Upper lobe of left lung (tissue), 6 donors: ENCODE measurements around the gene ITIH6. TPM values are rescaled to one million over a fixed set of nuclear protein-coding genes. Genes with fewer than 3 reads are reported as not detected.
A peak's percentile ranks its signal among the peaks of the same experiment; 100 is the strongest.
"Not testable (repeated sequence)": the region's sequence is repeated elsewhere in the genome, so short reads cannot be mapped to it uniquely, and the experiment has no call there.

Source experiments
- ATAC-seq, 2 donors: fragments of 200-7000 bp; cut with Tn5 transposase; one replicate each; pipeline ENCODE4 v1.9.1; 2022; ENCODE audit warnings: mild to moderate bottlenecking in 2 of 2, moderate library complexity in 2 of 2; ENCODE audit not compliant: low FRiP score in 2 of 2
- DNase-seq, 2 donors: peaks; one replicate each; pipeline ENCODE4 v3.0.0-alpha.2; 2019 to 2020
- H3K27ac ChIP-seq, 4 donors: fragments of 200-600 bp; sonication (generic); one replicate each; pipeline ENCODE4 v1.5.1; 2016 to 2019
- H3K27me3 ChIP-seq, 4 donors: fragments of 200-600 bp; sonication (generic); one replicate each; pipeline ENCODE4 v1.5.1; 2017 to 2019
- H3K36me3 ChIP-seq, 4 donors: fragments of 200-600 bp; sonication (generic); one replicate each; pipeline ENCODE4 v1.5.1; 2016 to 2019
- H3K4me1 ChIP-seq, 4 donors: fragments of 200-600 bp; sonication (generic); one replicate each; pipeline ENCODE4 v1.5.1; 2018 to 2019
- H3K4me3 ChIP-seq, 4 donors: fragments of 200-600 bp; sonication (generic); one replicate each; pipeline ENCODE4 v1.5.1; 2017 to 2019; ENCODE audit warnings: mild to moderate bottlenecking in 2 of 4, moderate library complexity in 1 of 4
- H3K9me3 ChIP-seq, 4 donors: fragments of 200-600 bp; sonication (generic); one replicate each; pipeline ENCODE4 v1.5.1; 2018 to 2019
- CTCF ChIP-seq, 6 experiments: fragments of 450-650 bp in 4 of 6; fragments of 200-600 bp in 2 of 6; sonication (generic) in 2 of 6; IDR thresholded peaks; one replicate each; pipeline ENCODE4 v1.5.1; 2016 to 2019; ENCODE audit warnings: antibody characterized with exemption in 6 of 6
- EP300 ChIP-seq, 4 donors: sonication (generic); formaldehyde crosslinking; IDR thresholded peaks; one replicate each; pipeline ENCODE4 v1.5.1; 2017; ENCODE audit warnings: antibody characterized with exemption in 4 of 4, control low read depth in 2 of 4
- POLR2A ChIP-seq, 4 donors: fragments of 450-650 bp; IDR thresholded peaks; one replicate each; pipeline ENCODE4 v1.5.1; 2016 to 2017; ENCODE audit warnings: antibody characterized with exemption in 4 of 4, mild to moderate bottlenecking in 2 of 4
- POLR2AphosphoS5 ChIP-seq, 2 donors: sonication (generic); formaldehyde crosslinking; IDR thresholded peaks; one replicate each; pipeline ENCODE4 v1.5.1; 2017; ENCODE audit warnings: antibody characterized with exemption in 2 of 2
- WGBS, 2 donors: methylation state at CpG; one replicate each; pipeline ENCODE4 v1.1.5; 2017 to 2018; 5-methylcytosine and 5-hydroxymethylcytosine counted together
- total RNA-seq, 6 donors: library from RNA; depleted of rRNA in 4 of 6; stranded (reverse); fragments of >200 nt in 4 of 6; gene quantifications; one replicate each; pipeline versions ENCODE4 v1.1.0 to v1.2.1, GENCODE V29; 2016 to 2021
- donor health status: DM: no; HTN: no; CAD: no; lungs with moderate emphysema.
- donor health status: DM: no; HTN: yes; CAD: no; lungs with severe emphysema.

The ITIH6 gene
- total RNA-seq, 6 donors from 2014 or later, result not detected

- Histone ChIP-seq H3K9me3 (no peaks in the 10 kb centered on the region), H3K4me3 (no peak overlapping the region), H3K27ac (no peak overlapping the region), H3K36me3 (no peaks in the 10 kb centered on the region), H3K27me3 (no peaks in the 10 kb centered on the region), H3K4me1 (no peaks in the 10 kb centered on the region)
- no peak for DNase-seq
- TF ChIP-seq POLR2AphosphoS5 (IDR thresholded peaks at IDR 0.05), result no peak
- TF ChIP-seq CTCF (IDR thresholded peaks at IDR 0.05), result no peak
- TF ChIP-seq EP300 (IDR thresholded peaks at IDR 0.05), result no peak
- 75 to 100% methylated on average over 1 to 2 of the region's 2 CpGs for whole genome bisulfite sequencing, 2 donors
- ATAC-seq, result no peak
Observed at GRCh38 chrX:54745676-54746075, 52.4 kb downstream of the ITIH6 start.

GRCh38 chrX:54738567-54738966, 59.5 kb downstream of the ITIH6 start:
- H3K27me3 ChIP-seq, H3K27ac ChIP-seq, H3K9me3 ChIP-seq, ATAC-seq, DNase-seq, H3K4me3 ChIP-seq, H3K36me3 ChIP-seq, H3K4me1 ChIP-seq: not testable (repeated sequence)
- WGBS, 2 donors, result 68 to 86% methylated on average over 3 to 6 of the region's 6 CpGs

GRCh38 chrX:54736298-54736942, 61.6 kb downstream of the ITIH6 start:
- H3K27me3 ChIP-seq, H3K4me1 ChIP-seq, H3K9me3 ChIP-seq, H3K4me3 ChIP-seq, H3K27ac ChIP-seq, ATAC-seq, H3K36me3 ChIP-seq: not testable (repeated sequence)
- DNase-seq, result peak in 1 of 2 donors; percentile 42
- WGBS, 2 donors, result 80 to 100% methylated on average over 5 to 27 of the region's 36 CpGs

- ATAC-seq, result no peak
- TF ChIP-seq POLR2AphosphoS5 (IDR thresholded peaks at IDR 0.05) (no peak), EP300 (IDR thresholded peaks at IDR 0.05) (no peak), POLR2A (IDR thresholded peaks at IDR 0.05) (no peak), CTCF (IDR thresholded peaks at IDR 0.05) (no peak)
- Histone ChIP-seq H3K27me3 (no peaks in the 10 kb centered on the region), H3K4me1 (no peaks in the 10 kb centered on the region), H3K4me3 (no peak overlapping the region), H3K27ac (no peak overlapping the region), H3K9me3 (no peaks in the 10 kb centered on the region), H3K36me3 (no peaks in the 10 kb centered on the region)
- WGBS, 2 donors, result 79 to 87% methylated on average over 4 of the region's 4 CpGs
- DNase-seq, result no peak
Observed at GRCh38 chrX:54721424-54721823, 76.6 kb downstream of the ITIH6 start.

GRCh38 chrX:54715621-54716020, 82.4 kb downstream of the ITIH6 start:
- Histone ChIP-seq H3K27me3 (no peaks in the 10 kb centered on the region), H3K36me3 (no peaks in the 10 kb centered on the region), H3K9me3 (no peaks in the 10 kb centered on the region), H3K4me3 (no peak overlapping the region), H3K4me1 (no peaks in the 10 kb centered on the region), H3K27ac (no peak overlapping the region)
- WGBS, 2 donors, result 79 to 90% methylated on average over 1 of the region's 1 CpG
- ATAC-seq (peak in 1 of 2 donors; percentile 26), DNase-seq (no peak)
- TF ChIP-seq EP300 (IDR thresholded peaks at IDR 0.05) (no peak), CTCF (IDR thresholded peaks at IDR 0.05) (no peak), POLR2A (IDR thresholded peaks at IDR 0.05) (no peak), POLR2AphosphoS5 (IDR thresholded peaks at IDR 0.05) (no peak)

- no peak for DNase-seq
- Histone ChIP-seq H3K4me1 (no peaks in the 10 kb centered on the region), H3K36me3 (no peaks in the 10 kb centered on the region)
Observed at GRCh38 chrX:54714424-54714823, 83.6 kb downstream of the ITIH6 start.

More at GRCh38 chrX:54714424-54714823, 83.6 kb downstream of the ITIH6 start:
- no peaks in the 10 kb centered on the region for H3K9me3 ChIP-seq
- H3K4me3 ChIP-seq, result no peak overlapping the region
- H3K27me3 ChIP-seq, result no peaks in the 10 kb centered on the region
- H3K27ac ChIP-seq, result no peak overlapping the region
- no peak for ATAC-seq
- TF ChIP-seq POLR2AphosphoS5 (IDR thresholded peaks at IDR 0.05), result no peak
